ENCODE measurements around the gene LYPD5.

- TF ChIP-seq MXD3 (CRISPR knock-in tag; IDR thresholded peaks at IDR 0.05), result no peak
- TF ChIP-seq ZNF225 (CRISPR knock-in tag; IDR thresholded peaks at IDR 0.05), result no peak
- no peak for TF ChIP-seq NFYB (CRISPR knock-in tag; IDR thresholded peaks at IDR 0.05)
- TF ChIP-seq ZNF558 (CRISPR knock-in tag; IDR thresholded peaks at IDR 0.05; ENCODE audit: borderline replicate concordance), result no peak
- TF ChIP-seq POLR2AphosphoS2 (IDR thresholded peaks at IDR 0.05; ENCODE audit: low read depth, low read length), result no peak
Measured at GRCh38 chr19:43749898-43750297, 52.3 kb downstream of the LYPD5 start.

Data from HepG2 (cell line).